PC-3 (cell line): Measurements from ENCODE around the gene HUNK. TPM values are rescaled to one million over a fixed set of nuclear protein-coding genes. Genes with fewer than 3 reads are reported as not detected.
A peak's percentile ranks its signal among the peaks of the same experiment; 100 is the strongest.

Experiments used
- ATAC-seq: fragments of 200-7000 bp; cut with Tn5 transposase; 2 replicates; pipeline ENCODE4 v1.9.1; 2020; ENCODE audit warnings: mild to moderate bottlenecking, moderate library complexity
- BruUV-seq: library from RNA; stranded (reverse); fragments of 400-500 nt; replicated peaks from 2 replicates; lab custom pipeline; 2021; lab: Mats Ljungman, UMichigan
- CTCF ChIA-PET: fragments of 300-600 bp; sonication (Branson Sonifier 250); formaldehyde crosslinking; loops from one replicate; lab custom pipeline; 2022; ENCODE audit warnings: antibody characterized with exemption; lab: Charles Lee
- POLR2A ChIA-PET: fragments of 300-600 bp; sonication (Branson Sonifier 250); formaldehyde crosslinking; loops from one replicate; lab custom pipeline; 2022; ENCODE audit warnings: antibody characterized with exemption; ENCODE audit not compliant: unreplicated experiment; lab: Charles Lee
- DNase-seq: peaks from one replicate; pipeline ENCODE4 v3.0.0-alpha.2; 2015
- H2AFZ ChIP-seq: fragments of 300-600 bp; sonication (generic); 2 replicates; pipeline ENCODE4 v1.6.0; 2016; ENCODE audit warnings: antibody characterized with exemption, low read length
- H3F3A ChIP-seq: fragments of 300-600 bp; sonication (generic); one replicate; pipeline ENCODE4 v1.6.0; 2017; ENCODE audit warnings: antibody characterized with exemption, low read length, control low read depth, mild to moderate bottlenecking; ENCODE audit not compliant: unreplicated experiment
- H3K27ac ChIP-seq: fragments of 300-600 bp; sonication (generic); 2 replicates; pipeline ENCODE4 v1.5.1; 2016; ENCODE audit warnings: mild to moderate bottlenecking, low read length
- H3K27me3 ChIP-seq: fragments of 300-600 bp; sonication (generic); 2 replicates; pipeline ENCODE4 v1.6.1; 2016; ENCODE audit warnings: low read length, mixed read lengths
- H3K36me3 ChIP-seq: fragments of 300-600 bp; sonication (generic); 2 replicates; pipeline ENCODE4 v1.6.1; 2016; ENCODE audit warnings: low read depth, mixed run types, low read length, mixed read lengths
- H3K4me1 ChIP-seq: fragments of 300-600 bp; sonication (generic); 2 replicates; pipeline ENCODE4 v1.5.1; 2016; ENCODE audit warnings: low read length; ENCODE audit not compliant: insufficient read depth
- H3K4me2 ChIP-seq: fragments of 300-600 bp; sonication (generic); 2 replicates; pipeline ENCODE4 v1.6.0; 2016; ENCODE audit warnings: low read length
- H3K4me3 ChIP-seq: fragments of 300-600 bp; sonication (generic); 2 replicates; pipeline ENCODE4 v1.5.1; 2016; ENCODE audit warnings: mild to moderate bottlenecking, low read length, mixed read lengths
- H3K79me2 ChIP-seq: fragments of 300-600 bp; sonication (generic); 2 replicates; pipeline ENCODE4 v1.6.1; 2017; ENCODE audit warnings: low read length, mixed read lengths
- H3K9ac ChIP-seq: fragments of 300-600 bp; sonication (generic); 2 replicates; pipeline ENCODE4 v1.6.0; 2016; ENCODE audit warnings: mild to moderate bottlenecking, low read length
- H3K9me2 ChIP-seq: fragments of 300-600 bp; sonication (generic); replicated peaks from 2 replicates; pipeline ENCODE4 v1.6.1; 2016; ENCODE audit warnings: mixed run types, low read length, mixed read lengths
- H3K9me3 ChIP-seq: fragments of 300-600 bp; sonication (generic); 2 replicates; pipeline ENCODE4 v1.6.1; 2016; ENCODE audit warnings: low read length, mixed read lengths
- H4K20me1 ChIP-seq: fragments of 300-600 bp; sonication (generic); 2 replicates; pipeline ENCODE4 v1.6.1; 2016; ENCODE audit warnings: low read length, mixed read lengths
- CTCF ChIP-seq: fragments of 300-600 bp; sonication (generic); conservative IDR thresholded peaks from 2 replicates; pipeline ENCODE4 v1.5.1; 2017; ENCODE audit warnings: antibody characterized with exemption, low read depth, mild to moderate bottlenecking, low read length
- EZH2 ChIP-seq: fragments of 300-600 bp; sonication (generic); IDR thresholded peaks from one replicate; pipeline ENCODE4 v1.6.1; 2017; ENCODE audit warnings: antibody characterized with exemption, mild to moderate bottlenecking, low read length; ENCODE audit not compliant: unreplicated experiment
- EZH2phosphoT487 ChIP-seq: fragments of 300-600 bp; sonication (generic); IDR thresholded peaks from 2 replicates; pipeline ENCODE4 v1.6.1; 2018; ENCODE audit warnings: mild to moderate bottlenecking, antibody characterized with exemption, low read length, borderline replicate concordance
- intact Hi-C: fragments of 100-400 bp; cut with micrococcal nuclease; formaldehyde crosslinking; loops from 2 replicates; pipeline ENCODE4 v1.9.0; 2023
- total RNA-seq: library from RNA; depleted of rRNA; stranded (reverse); fragments of >200 nt; gene quantifications from 2 replicates; pipeline ENCODE4 v1.2.3, GENCODE V29; 2014

HUNK gene
- total RNA-seq, 1 experiment from 2014 or later: not detected

GRCh38 chr21:32004291-32004690 lies 131.5 kb downstream of the HUNK start:
- POLR2A ChIA-PET: no interaction called here
- BruUV-seq: no TSS peak
- intact Hi-C loops: no loop called here

GRCh38 chr21:32007456-32007855 lies 134.6 kb downstream of the HUNK start:
- DNase-seq: peak; percentile 53
- no peak overlapping the region for H2AFZ ChIP-seq
- H3K79me2 ChIP-seq: no peaks in the 10 kb centered on the region
- no TSS peak for BruUV-seq
- ChIA-PET POLR2A (no interaction called here), CTCF (no interaction called here)
- H3K36me3 ChIP-seq: no peaks in the 10 kb centered on the region
- H3F3A ChIP-seq: no peaks in the 10 kb centered on the region
- TF ChIP-seq EZH2 (no peak), CTCF (no peak), EZH2phosphoT487 (no peak)
- intact Hi-C loops: no loop called here
- H3K27ac ChIP-seq: no peak overlapping the region
- no peak overlapping the region for H3K4me2 ChIP-seq
- 0 out of 2 replicates have a peak, but pooled peaks cover 3% of the 10 kb centered on the region for H3K4me1 ChIP-seq
- H3K9me3 ChIP-seq: no peaks in the 10 kb centered on the region
- H3K27me3 ChIP-seq: peaks cover 31% of the 10 kb centered on the region
- H4K20me1 ChIP-seq: no peaks in the 10 kb centered on the region
- no peaks in the 10 kb centered on the region for H3K9me2 ChIP-seq
- no peak overlapping the region for H3K9ac ChIP-seq
- H3K4me3 ChIP-seq: no peak overlapping the region
- peak; percentile 18; the same call in 1 of the 2 replicates for ATAC-seq

More at GRCh38 chr21:32004291-32004690, 131.5 kb downstream of the HUNK start:
- DNase-seq: no peak
- no peaks in the 10 kb centered on the region for H3K9me2 ChIP-seq
- H3K9ac ChIP-seq: no peak overlapping the region
- no peak overlapping the region for H3K27ac ChIP-seq
- H3K36me3 ChIP-seq: no peaks in the 10 kb centered on the region
- H4K20me1 ChIP-seq: no peaks in the 10 kb centered on the region
- H3K4me3 ChIP-seq: no peak overlapping the region
- no peak overlapping the region for H2AFZ ChIP-seq
- TF ChIP-seq EZH2: no peak
- TF ChIP-seq CTCF: no peak
- no peak for TF ChIP-seq EZH2phosphoT487
- CTCF ChIA-PET: no interaction called here
- no peaks in the 10 kb centered on the region for H3K79me2 ChIP-seq
- peaks cover 61% of the 10 kb centered on the region for H3K27me3 ChIP-seq
- no peaks in the 10 kb centered on the region for H3K9me3 ChIP-seq
- H3K4me1 ChIP-seq: 0 out of 2 replicates have a peak, but pooled peaks cover 3% of the 10 kb centered on the region
- ATAC-seq: no peak
- H3F3A ChIP-seq: no peaks in the 10 kb centered on the region
- no peak overlapping the region for H3K4me2 ChIP-seq

- Histone ChIP-seq H3K4me2 (no peak overlapping the region), H3K4me1 (0 out of 2 replicates have a peak, but pooled peaks cover 3% of the 10 kb centered on the region), H3F3A (no peaks in the 10 kb centered on the region), H3K27ac (no peak overlapping the region), H3K9me3 (no peaks in the 10 kb centered on the region), H3K9me2 (no peaks in the 10 kb centered on the region), H3K27me3 (peaks cover 31% of the 10 kb centered on the region), H3K4me3 (no peak overlapping the region), H2AFZ (no peak overlapping the region), H3K9ac (no peak overlapping the region), H3K79me2 (no peaks in the 10 kb centered on the region), H4K20me1 (no peaks in the 10 kb centered on the region), H3K36me3 (no peaks in the 10 kb centered on the region)
- no peak for DNase-seq
- ATAC-seq: no peak
- ChIA-PET POLR2A (no interaction called here), CTCF (no interaction called here)
- intact Hi-C loops: no loop called here
- TF ChIP-seq EZH2phosphoT487 (no peak), EZH2 (no peak), CTCF (no peak)
- no TSS peak for BruUV-seq
These were observed 135.9 kb downstream of the HUNK start for GRCh38 chr21:32008714-32009113.
